ENCODE data around the gene RAG1.

The RAG1 gene

DNA sequence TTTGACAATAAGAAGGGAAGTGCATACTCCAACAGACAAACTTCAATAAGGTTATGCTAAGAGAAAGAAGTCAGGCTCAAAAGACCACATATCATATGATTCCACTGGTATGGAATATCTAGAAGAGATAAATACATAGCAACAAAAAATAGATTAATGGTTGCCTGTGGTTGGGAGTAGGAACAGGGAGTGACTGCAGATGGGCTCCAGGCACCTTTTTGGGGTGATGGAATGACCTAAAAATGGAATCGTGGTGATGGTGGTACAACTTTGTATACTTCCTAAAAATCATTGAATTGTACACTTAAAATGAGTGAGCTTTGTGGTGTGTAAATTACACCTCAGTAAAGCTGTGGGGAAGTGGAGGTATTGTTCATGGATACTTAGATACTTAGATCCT is 59.2 kb downstream of the RAG1 start:
- no peak for DNase-seq (ENCODE audit: low spot score)
- FAIRE-seq, result no peak

DNA sequence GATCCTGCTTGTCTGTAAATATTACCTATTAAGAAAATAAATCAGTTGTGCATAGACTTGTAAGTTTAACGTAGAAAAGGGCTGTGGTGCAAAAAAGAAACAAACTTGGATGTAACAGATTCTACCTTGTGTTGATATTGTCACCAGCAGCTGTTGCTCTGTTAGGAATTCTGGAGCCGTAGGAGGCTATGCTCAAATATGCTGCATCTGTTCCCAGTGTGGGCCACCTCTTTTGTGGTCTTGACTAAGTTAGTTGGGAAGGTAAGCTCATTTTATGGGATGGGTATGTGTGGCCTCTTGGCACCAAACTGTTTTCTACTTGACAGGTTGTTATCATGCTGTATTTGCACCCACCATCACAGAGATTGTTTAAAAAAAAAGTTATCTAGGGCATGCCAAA is 59.7 kb downstream of the RAG1 start:
- FAIRE-seq, result no peak
- no peak for DNase-seq (ENCODE audit: low spot score)

DNA sequence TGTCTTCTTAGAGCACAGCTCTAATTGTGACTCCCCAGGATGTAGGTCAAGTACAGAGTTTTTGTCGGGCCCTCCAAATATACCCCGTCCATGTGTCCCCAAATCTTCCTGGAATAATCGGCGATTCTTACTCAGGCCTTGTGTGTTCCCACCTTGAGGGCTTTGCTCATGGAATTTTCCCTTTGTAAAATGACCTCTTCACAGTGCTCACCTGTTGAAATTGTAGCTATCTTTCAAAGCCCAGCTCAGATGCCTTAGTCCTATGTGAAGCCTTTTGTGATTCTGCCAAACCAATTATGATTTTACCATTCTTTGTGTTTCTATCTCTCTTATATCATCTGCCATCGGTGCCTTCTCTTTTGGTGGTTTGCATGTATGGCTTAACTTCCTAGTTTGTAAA is 60.3 kb downstream of the RAG1 start:
- DNase-seq (ENCODE audit: low spot score) (no peak), FAIRE-seq (no peak)

DNA sequence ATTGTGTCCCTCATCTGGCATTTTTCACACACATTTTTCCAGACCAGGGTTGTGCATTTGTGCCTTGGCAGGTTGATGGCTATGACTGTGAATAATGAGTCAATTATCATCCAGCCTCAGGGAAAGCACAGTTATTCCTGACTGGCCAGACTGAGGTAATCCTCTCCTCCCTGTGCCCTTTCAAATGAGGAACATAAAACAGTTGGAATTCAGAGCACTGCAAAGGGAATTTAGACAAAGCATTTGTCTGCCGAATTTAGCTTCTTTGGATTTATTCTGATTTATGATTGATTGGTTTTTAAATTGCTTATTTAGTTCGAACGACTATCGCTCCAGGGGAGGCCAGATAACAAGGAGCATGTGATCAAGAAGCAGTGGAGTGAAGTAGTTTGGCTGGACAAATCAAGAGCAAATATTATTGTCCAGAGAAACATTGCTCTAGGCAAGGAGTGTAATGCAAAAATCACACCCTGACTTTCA is 61.0 kb downstream of the RAG1 start:
- FAIRE-seq (no peak), DNase-seq (ENCODE audit: low spot score) (no peak)
